Measurements from ENCODE around the gene BTBD7.

Gene BTBD7

GRCh38 chr14:93199031-93199430 lies 133.8 kb downstream of the BTBD7 start:
- DNase-seq (ENCODE audit: low read depth) = no peak

DNA sequence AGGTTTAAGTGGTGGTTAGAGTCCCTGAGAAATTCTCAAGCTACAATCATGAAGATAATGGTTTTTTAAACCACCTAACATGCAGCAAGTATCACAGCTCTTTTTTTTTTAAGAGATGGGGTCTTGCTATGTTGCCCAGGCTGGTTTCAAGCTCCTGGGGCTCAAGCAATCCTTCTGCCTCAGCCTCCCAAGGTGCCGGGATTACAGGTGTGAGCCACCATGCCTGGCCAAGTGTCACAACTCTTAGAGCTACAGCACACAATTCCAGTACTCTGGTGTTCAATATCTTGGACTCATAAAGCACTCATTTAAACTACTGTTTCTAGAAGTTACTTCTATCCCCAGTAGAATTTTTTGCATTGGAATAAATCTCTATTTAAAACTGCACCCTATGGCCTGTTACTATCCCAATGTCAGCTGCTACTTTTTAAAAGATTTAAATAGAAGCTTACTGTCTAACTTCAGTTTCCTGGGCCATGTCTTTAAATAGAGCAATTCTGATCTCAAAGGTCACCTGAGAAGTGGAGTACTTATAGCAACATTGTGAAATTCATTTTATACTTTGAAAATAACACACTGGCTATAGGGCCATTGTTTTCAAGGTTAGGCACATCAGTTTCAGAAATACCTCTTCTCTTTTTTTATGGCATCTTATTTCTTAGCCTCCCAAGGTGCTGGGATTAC lies 137.4 kb downstream of the BTBD7 start:
- no peak for DNase-seq (ENCODE audit: low read depth)
